Measurements from ENCODE around the gene MCC. TPM values are rescaled to one million over a fixed set of nuclear protein-coding genes. Genes with fewer than 3 reads are reported as not detected.
A peak's percentile ranks its signal among the peaks of the same experiment; 100 is the strongest.

The MCC gene
- total RNA-seq, 2 donors from 2014 or later: 164 to 187 TPM

DNA sequence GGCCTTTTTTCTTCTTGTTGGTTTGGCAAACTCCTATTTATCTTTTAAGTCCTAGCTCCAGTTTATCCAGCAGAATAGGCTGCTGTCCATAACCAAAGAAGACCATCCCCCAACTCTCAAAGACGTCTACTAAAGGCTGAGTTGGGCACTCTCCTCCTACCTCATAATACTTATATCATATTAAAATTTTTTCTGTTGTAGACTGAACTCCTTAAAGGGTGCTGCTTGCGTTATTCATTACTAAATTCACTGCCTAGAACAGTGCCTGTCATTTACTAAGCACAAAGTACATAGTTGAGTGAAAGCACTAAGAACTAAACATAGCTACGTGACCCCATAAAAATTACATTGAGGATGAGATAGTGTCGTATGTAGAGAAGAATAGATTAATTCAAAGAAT is 490.0 kb downstream of the MCC start:
- WGBS, 2 experiments (ENCODE audit: insufficient coverage in 1 of 2, insufficient read length in 1 of 2): 96% methylated on average over 4 of the region's 4 CpGs; no CpG with 5 or more reads in 1 of the 2 experiments
- H3K4me1 Mint-ChIP-seq: peaks cover 5% of the 10 kb centered on the region

DNA sequence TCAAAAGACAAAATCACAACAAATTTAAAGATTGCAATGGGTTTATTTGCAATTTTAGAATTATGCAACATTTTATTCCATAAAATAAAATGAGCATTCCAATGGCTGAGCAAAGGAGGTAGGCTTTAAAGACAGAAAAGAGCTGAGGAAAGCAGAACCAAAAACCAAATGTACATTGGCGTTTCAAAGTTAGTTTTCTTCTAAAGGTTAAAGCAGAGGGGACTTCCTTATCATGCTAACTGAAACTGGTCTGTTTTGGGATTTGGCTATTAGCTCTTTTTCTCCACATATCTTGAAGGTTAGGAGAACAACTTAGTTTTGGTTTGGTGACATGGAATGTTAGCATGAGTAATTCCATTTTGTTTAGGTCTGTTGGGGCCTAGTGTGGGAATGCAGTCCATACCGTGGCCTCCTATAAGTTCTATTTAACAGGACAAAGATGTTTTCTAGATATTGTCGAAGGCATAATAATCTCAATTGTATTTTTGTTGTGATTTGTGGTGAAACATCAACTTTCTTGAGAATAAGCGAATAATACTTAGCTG is 491.4 kb downstream of the MCC start:
- no peak overlapping the region for H3K4me3 ChIP-seq (ENCODE audit: low read length)
- 88 to 90% methylated on average over 4 of the region's 4 CpGs for WGBS, 2 experiments (ENCODE audit: insufficient coverage in 1 of 2, insufficient read length in 1 of 2)
- Mint-ChIP-seq H3K27ac (no peak overlapping the region), H3K9me3 (no peaks in the 10 kb centered on the region), H3K27me3 (ENCODE audit: insufficient read depth) (no peaks in the 10 kb centered on the region), H3K36me3 (ENCODE audit: low read depth) (peaks cover 32% of the 10 kb centered on the region), H3K4me1 (peaks cover 5% of the 10 kb centered on the region), H3K4me3 (no peak overlapping the region)
- H3K4me1 ChIP-seq (ENCODE audit: control insufficient read depth, insufficient read depth, low read length): no peaks in the 10 kb centered on the region
- H3K27me3 ChIP-seq (ENCODE audit: control insufficient read depth, insufficient read depth, low read length, poor library complexity, severe bottlenecking): no peaks in the 10 kb centered on the region
- H3K36me3 ChIP-seq (ENCODE audit: control insufficient read depth, insufficient read depth, low read length): peaks cover 65% of the 10 kb centered on the region
- no peak overlapping the region for H3K9ac ChIP-seq (ENCODE audit: extremely low read depth, low read length, poor library complexity, severe bottlenecking)
- no peak overlapping the region for H3K27ac ChIP-seq (ENCODE audit: low read depth, low read length)
- DNase-seq: no peak
- TF ChIP-seq, protein P1, sequence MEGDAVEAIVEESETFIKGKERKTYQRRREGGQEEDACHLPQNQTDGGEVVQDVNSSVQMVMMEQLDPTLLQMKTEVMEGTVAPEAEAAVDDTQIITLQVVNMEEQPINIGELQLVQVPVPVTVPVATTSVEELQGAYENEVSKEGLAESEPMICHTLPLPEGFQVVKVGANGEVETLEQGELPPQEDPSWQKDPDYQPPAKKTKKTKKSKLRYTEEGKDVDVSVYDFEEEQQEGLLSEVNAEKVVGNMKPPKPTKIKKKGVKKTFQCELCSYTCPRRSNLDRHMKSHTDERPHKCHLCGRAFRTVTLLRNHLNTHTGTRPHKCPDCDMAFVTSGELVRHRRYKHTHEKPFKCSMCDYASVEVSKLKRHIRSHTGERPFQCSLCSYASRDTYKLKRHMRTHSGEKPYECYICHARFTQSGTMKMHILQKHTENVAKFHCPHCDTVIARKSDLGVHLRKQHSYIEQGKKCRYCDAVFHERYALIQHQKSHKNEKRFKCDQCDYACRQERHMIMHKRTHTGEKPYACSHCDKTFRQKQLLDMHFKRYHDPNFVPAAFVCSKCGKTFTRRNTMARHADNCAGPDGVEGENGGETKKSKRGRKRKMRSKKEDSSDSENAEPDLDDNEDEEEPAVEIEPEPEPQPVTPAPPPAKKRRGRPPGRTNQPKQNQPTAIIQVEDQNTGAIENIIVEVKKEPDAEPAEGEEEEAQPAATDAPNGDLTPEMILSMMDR (conservative IDR thresholded peaks at IDR 0.05): no peak
- H3K9me3 ChIP-seq (ENCODE audit: control insufficient read depth, low read length): no peaks in the 10 kb centered on the region

More for the DNA sequence above, 490.0 kb downstream of the MCC start:
- Mint-ChIP-seq H3K4me3 (no peak overlapping the region), H3K36me3 (ENCODE audit: low read depth) (peaks cover 40% of the 10 kb centered on the region), H3K9me3 (no peaks in the 10 kb centered on the region), H3K27ac (no peak overlapping the region), H3K27me3 (ENCODE audit: insufficient read depth) (no peaks in the 10 kb centered on the region)
- no peaks in the 10 kb centered on the region for H3K9me3 ChIP-seq (ENCODE audit: control insufficient read depth, low read length)
- H3K27ac ChIP-seq (ENCODE audit: low read depth, low read length): no peak overlapping the region
- peaks cover 68% of the 10 kb centered on the region for H3K36me3 ChIP-seq (ENCODE audit: control insufficient read depth, insufficient read depth, low read length)
- H3K27me3 ChIP-seq (ENCODE audit: control insufficient read depth, insufficient read depth, low read length, poor library complexity, severe bottlenecking): no peaks in the 10 kb centered on the region
- TF ChIP-seq, protein P1 (conservative IDR thresholded peaks at IDR 0.05): no peak
- H3K9ac ChIP-seq (ENCODE audit: extremely low read depth, low read length, poor library complexity, severe bottlenecking): no peak overlapping the region
- H3K4me1 ChIP-seq (ENCODE audit: control insufficient read depth, insufficient read depth, low read length): no peaks in the 10 kb centered on the region
- no peak overlapping the region for H3K4me3 ChIP-seq (ENCODE audit: low read length)
- no peak for DNase-seq

DNA sequence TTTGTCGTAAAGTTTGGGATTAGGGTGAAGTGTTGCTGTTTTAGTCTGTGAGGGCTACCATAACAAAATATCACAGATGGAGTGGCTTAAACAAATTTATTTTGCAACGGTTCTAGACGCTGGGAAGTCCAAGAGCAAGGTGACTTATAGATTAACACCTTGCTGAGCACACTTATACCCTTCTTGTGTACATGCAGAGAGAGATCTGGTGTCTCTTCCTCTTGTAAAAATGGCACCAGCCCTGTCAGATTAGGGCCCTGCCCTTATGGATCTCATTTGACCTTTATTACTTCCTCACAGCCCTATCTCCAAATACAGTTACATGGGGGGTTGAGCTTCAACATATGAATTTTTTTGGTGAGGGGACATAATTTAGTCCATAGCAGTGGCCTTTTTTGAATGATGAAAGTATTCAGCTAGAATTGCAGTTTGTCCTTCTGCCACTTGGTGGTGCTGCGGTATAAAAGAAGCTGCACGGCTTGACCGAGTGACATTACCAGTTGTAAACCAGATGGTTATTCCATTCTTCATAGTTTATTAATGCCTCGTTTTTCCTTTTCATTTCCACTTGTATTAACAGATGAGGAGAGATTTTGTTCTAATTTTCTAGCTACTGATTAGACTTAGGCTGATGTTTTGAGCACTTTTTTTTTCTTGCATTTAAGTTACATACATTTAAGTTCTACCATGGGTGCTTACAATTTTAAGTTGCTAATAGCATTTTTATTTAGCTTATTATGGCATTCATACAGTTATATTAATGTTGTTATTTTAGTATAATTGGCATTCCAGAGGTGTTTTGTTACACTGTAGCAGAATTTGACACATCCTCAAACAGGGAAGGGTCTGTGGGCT is 492.3 kb downstream of the MCC start:
- Histone ChIP-seq H3K27ac (ENCODE audit: low read depth, low read length) (no peak overlapping the region), H3K9me3 (ENCODE audit: control insufficient read depth, low read length) (no peaks in the 10 kb centered on the region), H3K27me3 (ENCODE audit: control insufficient read depth, insufficient read depth, low read length, poor library complexity, severe bottlenecking) (no peaks in the 10 kb centered on the region), H3K4me1 (ENCODE audit: control insufficient read depth, insufficient read depth, low read length) (no peaks in the 10 kb centered on the region), H3K36me3 (ENCODE audit: control insufficient read depth, insufficient read depth, low read length) (peaks cover 61% of the 10 kb centered on the region), H3K4me3 (ENCODE audit: low read length) (no peak overlapping the region), H3K9ac (ENCODE audit: extremely low read depth, low read length, poor library complexity, severe bottlenecking) (no peak overlapping the region)
- Mint-ChIP-seq H3K9me3 (no peaks in the 10 kb centered on the region), H3K4me1 (peaks cover 5% of the 10 kb centered on the region), H3K36me3 (ENCODE audit: low read depth) (peaks cover 27% of the 10 kb centered on the region), H3K27ac (no peak overlapping the region), H3K27me3 (ENCODE audit: insufficient read depth) (no peaks in the 10 kb centered on the region), H3K4me3 (no peak overlapping the region)
- TF ChIP-seq, protein P1 (conservative IDR thresholded peaks at IDR 0.05): peak; percentile 92
- WGBS, 2 experiments (ENCODE audit: insufficient coverage in 1 of 2, insufficient read length in 1 of 2): 38 to 46% methylated on average over 3 to 6 of the region's 7 CpGs
- DNase-seq: peak; percentile 89
